Loucy (cell line): ENCODE measurements around the gene TPO.

Experiments used
- H2AFZ ChIP-seq: fragments of 200-600 bp; sonication (generic); 2 replicates; pipeline ENCODE4 v1.6.0; 2016; ENCODE audit warnings: antibody characterized with exemption, mild to moderate bottlenecking, low read length, moderate library complexity
- H3F3A ChIP-seq: fragments of 200-600 bp; 2 replicates; pipeline ENCODE4 v1.6.0; 2016; ENCODE audit warnings: antibody characterized with exemption, low read depth, mild to moderate bottlenecking
- H3K27me3 ChIP-seq: fragments of 200-600 bp; sonication (generic); 2 replicates; pipeline ENCODE4 v1.6.1; 2014; ENCODE audit warnings: low read length, mild to moderate bottlenecking; ENCODE audit not compliant: insufficient read depth, poor library complexity, severe bottlenecking
- H3K36me3 ChIP-seq: fragments of 200-600 bp; sonication (generic); 2 replicates; pipeline ENCODE4 v1.6.1; 2016; ENCODE audit warnings: low read length; ENCODE audit not compliant: insufficient read depth
- H3K4me1 ChIP-seq: fragments of 200-600 bp; sonication (generic); 2 replicates; pipeline ENCODE4 v1.5.1; 2014; ENCODE audit warnings: low read length, mild to moderate bottlenecking; ENCODE audit not compliant: insufficient read depth, poor library complexity, severe bottlenecking
- H3K4me2 ChIP-seq: fragments of 200-600 bp; sonication (generic); 2 replicates; pipeline ENCODE4 v1.6.0; 2014; ENCODE audit warnings: antibody characterized with exemption, low read length, low read depth, mild to moderate bottlenecking; ENCODE audit not compliant: poor library complexity, severe bottlenecking
- H3K4me3 ChIP-seq: fragments of 200-600 bp; sonication (generic); 2 replicates; pipeline ENCODE4 v1.5.1; 2014; ENCODE audit warnings: low read length, mild to moderate bottlenecking, mixed read lengths; ENCODE audit not compliant: poor library complexity, severe bottlenecking
- H3K79me2 ChIP-seq: fragments of 200-600 bp; sonication (generic); 2 replicates; pipeline ENCODE4 v1.6.1; 2014; ENCODE audit warnings: low read length; ENCODE audit not compliant: insufficient read depth
- H3K9ac ChIP-seq: fragments of 200-600 bp; sonication (generic); 2 replicates; pipeline ENCODE4 v1.6.0; 2014; ENCODE audit warnings: mild to moderate bottlenecking, low read depth, low read length, moderate library complexity; ENCODE audit not compliant: poor library complexity, severe bottlenecking
- H3K9me2 ChIP-seq: fragments of 200-600 bp; sonication (generic); replicated peaks from 2 replicates; pipeline ENCODE4 v1.6.1; 2016; ENCODE audit warnings: low read depth, low read length, mixed read lengths
- H3K9me3 ChIP-seq: fragments of 200-600 bp; sonication (generic); 2 replicates; pipeline ENCODE4 v1.6.1; 2014; ENCODE audit warnings: mild to moderate bottlenecking, antibody characterized with exemption, low read length, low read depth; ENCODE audit not compliant: insufficient read depth
- H4K20me1 ChIP-seq: fragments of 200-600 bp; sonication (generic); 2 replicates; pipeline ENCODE4 v1.6.0; 2014; ENCODE audit warnings: antibody characterized with exemption, low read length, mild to moderate bottlenecking; ENCODE audit not compliant: insufficient read depth, poor library complexity, severe bottlenecking
- CTCF ChIP-seq: fragments of 200-600 bp; sonication (generic); conservative IDR thresholded peaks from 2 replicates; pipeline ENCODE4 v1.5.1; 2014; ENCODE audit warnings: mild to moderate bottlenecking, antibody characterized with exemption, low read length
- EZH2phosphoT487 ChIP-seq: fragments of 200-600 bp; IDR thresholded peaks from 2 replicates; pipeline ENCODE4 v1.6.1; 2018; ENCODE audit warnings: antibody characterized with exemption, mild to moderate bottlenecking, moderate library complexity, borderline replicate concordance

TPO gene

GRCh38 chr2:1569879-1570450 lies 156.7 kb downstream of the TPO start:
- no peak overlapping the region for H3K9ac ChIP-seq
- no peaks in the 10 kb centered on the region; the same call in 1 of the 2 replicates for H3K9me3 ChIP-seq
- no peaks in the 10 kb centered on the region for H3K9me2 ChIP-seq
- H3K79me2 ChIP-seq: no peaks in the 10 kb centered on the region
- H4K20me1 ChIP-seq: no peaks in the 10 kb centered on the region
- H3K4me3 ChIP-seq: no peak overlapping the region
- H3K27me3 ChIP-seq: no peaks in the 10 kb centered on the region
- no peak overlapping the region for H3K4me2 ChIP-seq
- no peaks in the 10 kb centered on the region for H3K36me3 ChIP-seq
- no peak overlapping the region for H2AFZ ChIP-seq
- H3K4me1 ChIP-seq: no peaks in the 10 kb centered on the region
- TF ChIP-seq CTCF: no peak
- TF ChIP-seq EZH2phosphoT487: no peak
- no peaks in the 10 kb centered on the region for H3F3A ChIP-seq

GRCh38 chr2:1571477-1572417 lies 158.5 kb downstream of the TPO start:
- TF ChIP-seq EZH2phosphoT487 (no peak), CTCF (no peak)
- Histone ChIP-seq H3K9me3 (no peaks in the 10 kb centered on the region; the same call in 1 of the 2 replicates), H2AFZ (no peak overlapping the region), H3K27me3 (no peaks in the 10 kb centered on the region), H3K4me2 (no peak overlapping the region), H3K79me2 (no peaks in the 10 kb centered on the region), H4K20me1 (no peaks in the 10 kb centered on the region), H3K9me2 (no peaks in the 10 kb centered on the region), H3F3A (no peaks in the 10 kb centered on the region), H3K36me3 (no peaks in the 10 kb centered on the region), H3K9ac (no peak overlapping the region), H3K4me1 (no peaks in the 10 kb centered on the region), H3K4me3 (no peak overlapping the region)

DNA sequence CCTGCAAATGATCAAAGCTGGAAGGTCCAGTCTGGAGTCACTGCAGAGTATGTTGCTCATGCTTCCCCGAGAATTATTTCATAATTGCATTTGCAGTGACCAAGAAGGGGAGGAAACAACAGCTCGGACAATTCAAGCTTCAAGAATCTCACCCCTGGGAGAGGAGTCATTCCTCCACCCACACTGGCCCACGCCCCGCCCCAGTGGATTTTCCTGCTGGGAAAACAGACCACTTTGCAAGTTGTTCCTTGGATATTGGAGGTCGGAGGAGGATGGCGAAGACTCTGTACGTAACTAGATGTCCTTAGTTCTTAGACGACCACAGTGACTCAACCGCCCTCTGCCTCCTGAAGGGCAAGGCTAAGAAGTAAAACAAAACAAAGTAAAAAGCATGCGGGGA lies 159.4 kb downstream of the TPO start:
- Histone ChIP-seq H3K9me3 (no peaks in the 10 kb centered on the region), H3F3A (no peaks in the 10 kb centered on the region), H3K9me2 (no peaks in the 10 kb centered on the region), H3K4me1 (no peaks in the 10 kb centered on the region), H2AFZ (no peak overlapping the region), H3K4me2 (no peak overlapping the region), H3K27me3 (no peaks in the 10 kb centered on the region), H3K9ac (no peak overlapping the region), H4K20me1 (no peaks in the 10 kb centered on the region), H3K4me3 (no peak overlapping the region), H3K36me3 (no peaks in the 10 kb centered on the region), H3K79me2 (no peaks in the 10 kb centered on the region)
- no peak for TF ChIP-seq EZH2phosphoT487
- no peak for TF ChIP-seq CTCF
